ENCODE measurements around the gene PAX8. TPM values are rescaled to one million over a fixed set of nuclear protein-coding genes. Genes with fewer than 3 reads are reported as not detected.

Gene PAX8
- total RNA-seq, 1 experiment from 2014 or later, result 3.4 TPM

- Histone ChIP-seq H3K4me3 (ENCODE audit: low read length) (no peak overlapping the region), H3K9me3 (ENCODE audit: low read length) (no peaks in the 10 kb centered on the region), H3K4me1 (ENCODE audit: insufficient read depth, low read length) (no peaks in the 10 kb centered on the region), H4K20me1 (ENCODE audit: low read length) (no peaks in the 10 kb centered on the region), H3K36me3 (ENCODE audit: low read depth, low read length) (no peaks in the 10 kb centered on the region), H3F3A (ENCODE audit: low read length, unreplicated experiment) (no peaks in the 10 kb centered on the region), H3K4me2 (ENCODE audit: low read length) (no peak overlapping the region), H3K9ac (ENCODE audit: low read length) (no peak overlapping the region), H3K27me3 (ENCODE audit: low read length) (no peaks in the 10 kb centered on the region), H2AFZ (ENCODE audit: low read length) (no peak overlapping the region), H3K79me2 (ENCODE audit: low read length) (no peaks in the 10 kb centered on the region), H3K27ac (ENCODE audit: low read length) (no peak overlapping the region), H3K9me2 (replicated peaks; ENCODE audit: low read length) (no peaks in the 10 kb centered on the region)
- intact Hi-C loops (cut with micrococcal nuclease), result no loop called here
- DNase-seq (no peak), ATAC-seq (no peak)
- no TSS peak for BruUV-seq (replicated peaks)
- TF ChIP-seq EZH2 (IDR thresholded peaks at IDR 0.05; ENCODE audit: low read length, unreplicated experiment) (no peak), CTCF (conservative IDR thresholded peaks at IDR 0.05; ENCODE audit: low read depth, low read length) (peak; percentile 44; the same call in 1 of the 2 replicates), EZH2phosphoT487 (IDR thresholded peaks at IDR 0.05; ENCODE audit: borderline replicate concordance, low read length) (no peak)
- ChIA-PET POLR2A (ENCODE audit: unreplicated experiment) (no interaction called here), CTCF (no interaction called here)
Measured at GRCh38 chr2:113192459-113193100, 86.1 kb downstream of the PAX8 start.

- Histone ChIP-seq H3K9me3 (ENCODE audit: low read length) (no peaks in the 10 kb centered on the region), H3K9ac (ENCODE audit: low read length) (no peak overlapping the region), H3K27ac (ENCODE audit: low read length) (no peak overlapping the region), H4K20me1 (ENCODE audit: low read length) (no peaks in the 10 kb centered on the region), H3K27me3 (ENCODE audit: low read length) (no peaks in the 10 kb centered on the region), H2AFZ (ENCODE audit: low read length) (no peak overlapping the region), H3K36me3 (ENCODE audit: low read depth, low read length) (no peaks in the 10 kb centered on the region), H3F3A (ENCODE audit: low read length, unreplicated experiment) (no peaks in the 10 kb centered on the region), H3K9me2 (replicated peaks; ENCODE audit: low read length) (no peaks in the 10 kb centered on the region), H3K4me1 (ENCODE audit: insufficient read depth, low read length) (no peaks in the 10 kb centered on the region), H3K79me2 (ENCODE audit: low read length) (no peaks in the 10 kb centered on the region), H3K4me2 (ENCODE audit: low read length) (no peak overlapping the region), H3K4me3 (ENCODE audit: low read length) (no peak overlapping the region)
- intact Hi-C loops (cut with micrococcal nuclease), result no loop called here
- ChIA-PET CTCF (no interaction called here), POLR2A (ENCODE audit: unreplicated experiment) (no interaction called here)
- no peak for ATAC-seq
- no peak for TF ChIP-seq EZH2 (IDR thresholded peaks at IDR 0.05; ENCODE audit: low read length, unreplicated experiment)
- TF ChIP-seq EZH2phosphoT487 (IDR thresholded peaks at IDR 0.05; ENCODE audit: borderline replicate concordance, low read length), result no peak
- TF ChIP-seq CTCF (conservative IDR thresholded peaks at IDR 0.05; ENCODE audit: low read depth, low read length), result no peak
- BruUV-seq (replicated peaks), result no TSS peak
- DNase-seq, result no peak
Measured at GRCh38 chr2:113190871-113191270, 87.8 kb downstream of the PAX8 start.

GRCh38 chr2:113187771-113188170, 91.0 kb downstream of the PAX8 start:
- Histone ChIP-seq H3K27me3 (ENCODE audit: low read length) (no peaks in the 10 kb centered on the region), H2AFZ (ENCODE audit: low read length) (no peak overlapping the region), H3K4me2 (ENCODE audit: low read length) (no peak overlapping the region), H3K79me2 (ENCODE audit: low read length) (no peaks in the 10 kb centered on the region), H3K9ac (ENCODE audit: low read length) (no peak overlapping the region), H3K36me3 (ENCODE audit: low read depth, low read length) (no peaks in the 10 kb centered on the region), H3K9me3 (ENCODE audit: low read length) (no peaks in the 10 kb centered on the region), H3K9me2 (replicated peaks; ENCODE audit: low read length) (no peaks in the 10 kb centered on the region), H3K4me3 (ENCODE audit: low read length) (no peak overlapping the region), H4K20me1 (ENCODE audit: low read length) (no peaks in the 10 kb centered on the region), H3K27ac (ENCODE audit: low read length) (no peak overlapping the region), H3K4me1 (ENCODE audit: insufficient read depth, low read length) (no peaks in the 10 kb centered on the region), H3F3A (ENCODE audit: low read length, unreplicated experiment) (no peaks in the 10 kb centered on the region)
- CTCF ChIA-PET, result no interaction called here
- ATAC-seq, result no peak
- TF ChIP-seq EZH2phosphoT487 (IDR thresholded peaks at IDR 0.05; ENCODE audit: borderline replicate concordance, low read length) (no peak), EZH2 (IDR thresholded peaks at IDR 0.05; ENCODE audit: low read length, unreplicated experiment) (no peak), CTCF (conservative IDR thresholded peaks at IDR 0.05; ENCODE audit: low read depth, low read length) (no peak)
- POLR2A ChIA-PET (ENCODE audit: unreplicated experiment), result no interaction called here
- no peak for DNase-seq
- BruUV-seq (replicated peaks), result no TSS peak
- intact Hi-C loops (cut with micrococcal nuclease), result no loop called here
